K562 (cell line): ENCODE data around the gene BDP1.

Source experiments
- U2AF2 ChIP-seq: fragments of 200-400 bp; formaldehyde crosslinking; optimal IDR thresholded peaks from 2 replicates; pipeline ENCODE3; 2017; ENCODE audit warnings: low read depth, mild to moderate bottlenecking, low read length
- ZNF232 ChIP-seq: sonication (generic); formaldehyde crosslinking; IDR thresholded peaks from 2 replicates; pipeline ENCODE4 v1.8.0; 2022; ENCODE audit warnings: mild to moderate bottlenecking, missing genetic modification reagents
- TF ChIP-seq, protein P1 (sequence below): fragments of 150-350 bp; conservative IDR thresholded peaks from 2 replicates; pipeline ENCODE4 v1.6.1; 2014; ENCODE audit warnings: low read length

DNA sequence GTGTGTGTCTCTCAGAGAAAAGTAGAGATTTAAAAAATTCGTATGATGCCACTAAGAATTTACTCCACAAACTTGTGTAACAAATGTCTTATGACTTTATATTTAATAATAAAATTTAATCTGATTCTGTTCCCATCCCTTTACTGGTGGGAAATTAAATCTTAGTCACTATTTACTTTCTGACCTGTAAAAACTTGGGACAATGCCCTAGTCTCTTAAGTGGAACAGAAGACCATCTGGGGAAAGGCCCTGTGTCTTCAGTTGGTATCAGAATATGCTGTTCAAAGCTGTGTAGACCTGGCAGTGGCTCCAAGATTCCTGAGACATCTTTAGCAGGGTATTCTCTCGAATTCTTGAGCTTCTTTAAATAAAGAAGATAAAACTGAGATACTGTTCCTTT, 2.6 kb upstream of the BDP1 start:
- TF ChIP-seq U2AF2 (no peak), ZNF232 (CRISPR knock-in tag) (no peak)
- TF ChIP-seq, protein P1, sequence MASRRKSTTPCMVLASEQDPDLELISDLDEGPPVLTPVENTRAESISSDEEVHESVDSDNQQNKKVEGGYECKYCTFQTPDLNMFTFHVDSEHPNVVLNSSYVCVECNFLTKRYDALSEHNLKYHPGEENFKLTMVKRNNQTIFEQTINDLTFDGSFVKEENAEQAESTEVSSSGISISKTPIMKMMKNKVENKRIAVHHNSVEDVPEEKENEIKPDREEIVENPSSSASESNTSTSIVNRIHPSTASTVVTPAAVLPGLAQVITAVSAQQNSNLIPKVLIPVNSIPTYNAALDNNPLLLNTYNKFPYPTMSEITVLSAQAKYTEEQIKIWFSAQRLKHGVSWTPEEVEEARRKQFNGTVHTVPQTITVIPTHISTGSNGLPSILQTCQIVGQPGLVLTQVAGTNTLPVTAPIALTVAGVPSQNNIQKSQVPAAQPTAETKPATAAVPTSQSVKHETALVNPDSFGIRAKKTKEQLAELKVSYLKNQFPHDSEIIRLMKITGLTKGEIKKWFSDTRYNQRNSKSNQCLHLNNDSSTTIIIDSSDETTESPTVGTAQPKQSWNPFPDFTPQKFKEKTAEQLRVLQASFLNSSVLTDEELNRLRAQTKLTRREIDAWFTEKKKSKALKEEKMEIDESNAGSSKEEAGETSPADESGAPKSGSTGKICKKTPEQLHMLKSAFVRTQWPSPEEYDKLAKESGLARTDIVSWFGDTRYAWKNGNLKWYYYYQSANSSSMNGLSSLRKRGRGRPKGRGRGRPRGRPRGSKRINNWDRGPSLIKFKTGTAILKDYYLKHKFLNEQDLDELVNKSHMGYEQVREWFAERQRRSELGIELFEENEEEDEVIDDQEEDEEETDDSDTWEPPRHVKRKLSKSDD: no peak
